Measurements from ENCODE around the gene RXRA.

The RXRA gene

DNA sequence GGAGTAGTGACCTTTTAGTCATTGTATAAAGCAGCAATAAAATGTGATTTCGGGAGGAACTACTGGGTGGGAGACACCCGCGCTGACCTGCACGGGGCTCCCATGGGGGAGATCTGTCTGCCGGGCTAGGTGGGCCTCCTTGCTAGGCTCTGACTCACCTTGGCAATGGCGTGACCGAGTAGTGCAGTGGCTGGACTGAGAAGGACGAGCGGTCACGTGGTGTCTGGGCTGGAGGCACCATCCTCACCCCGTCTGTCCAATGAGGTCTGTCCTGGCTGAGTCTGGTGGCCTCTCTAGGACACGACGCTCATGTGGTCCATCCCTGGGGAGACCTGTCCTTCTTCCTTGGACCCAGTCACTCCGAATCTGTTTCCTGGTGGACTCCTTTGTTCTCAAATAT is 151.7 kb downstream of the RXRA start:
- no peak for DNase-seq

DNA sequence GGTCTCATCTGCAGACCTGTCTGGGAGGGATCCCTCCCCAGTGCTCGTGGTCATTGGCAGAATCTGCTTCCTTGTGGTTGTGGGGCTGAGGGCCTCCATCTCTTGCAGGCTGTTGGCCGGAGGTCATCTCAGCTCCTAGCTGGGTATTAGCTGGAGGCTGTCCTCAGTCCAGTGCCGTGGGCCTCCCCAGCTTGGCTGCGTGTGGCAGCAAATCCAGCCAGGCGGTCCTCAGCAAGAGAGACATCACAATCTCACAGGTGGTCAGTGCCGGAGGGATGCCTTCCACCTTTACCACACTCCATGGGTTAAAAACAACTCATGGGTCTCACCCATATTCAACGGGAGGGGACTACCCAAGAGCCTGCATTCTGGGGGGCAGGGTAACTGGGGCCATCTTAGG is 155.5 kb downstream of the RXRA start:
- DNase-seq, result no peak

- DNase-seq, result no peak
These were observed 156.0 kb downstream of the RXRA start for GRCh38 chr9:134482226-134482625.

DNA sequence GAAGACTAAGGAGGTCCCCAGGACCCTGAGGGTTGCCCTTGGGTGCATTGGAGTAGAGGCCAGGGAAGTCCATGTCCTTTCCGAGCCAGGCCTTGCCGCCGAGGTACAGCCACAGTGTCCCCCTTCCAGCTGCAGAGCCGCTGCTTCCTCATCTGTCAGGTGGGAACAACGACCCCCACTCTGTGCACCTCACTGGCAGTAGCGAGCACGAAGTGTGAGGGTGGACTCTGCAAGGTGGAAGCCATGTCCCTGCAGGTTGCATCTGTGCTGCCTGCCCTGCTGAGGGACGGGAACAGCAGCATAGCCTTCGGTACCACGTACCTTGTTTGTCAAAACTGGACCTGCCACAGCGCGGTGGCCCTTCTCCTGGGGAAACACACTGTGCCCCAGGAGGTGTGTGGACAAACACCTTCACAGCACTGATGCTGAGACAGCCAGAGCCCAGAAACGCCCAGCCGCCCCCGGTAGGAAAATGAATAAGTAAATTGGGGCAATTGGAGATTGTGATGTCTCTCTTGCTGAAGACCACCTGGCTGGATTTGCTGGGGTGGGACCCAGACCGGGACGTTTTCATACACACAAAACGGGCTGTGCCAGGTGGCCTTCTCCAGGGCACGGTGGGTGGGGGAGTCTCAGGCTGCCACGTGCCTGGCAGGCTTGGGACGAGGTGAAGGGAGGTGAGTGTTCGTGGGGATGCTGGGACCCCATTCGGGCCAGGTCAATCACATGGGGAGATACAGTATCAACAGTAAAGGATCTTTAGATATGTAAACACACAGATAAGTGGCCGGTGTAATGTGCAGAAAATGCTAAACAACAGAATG is 157.3 kb downstream of the RXRA start:
- no peak for DNase-seq

DNA sequence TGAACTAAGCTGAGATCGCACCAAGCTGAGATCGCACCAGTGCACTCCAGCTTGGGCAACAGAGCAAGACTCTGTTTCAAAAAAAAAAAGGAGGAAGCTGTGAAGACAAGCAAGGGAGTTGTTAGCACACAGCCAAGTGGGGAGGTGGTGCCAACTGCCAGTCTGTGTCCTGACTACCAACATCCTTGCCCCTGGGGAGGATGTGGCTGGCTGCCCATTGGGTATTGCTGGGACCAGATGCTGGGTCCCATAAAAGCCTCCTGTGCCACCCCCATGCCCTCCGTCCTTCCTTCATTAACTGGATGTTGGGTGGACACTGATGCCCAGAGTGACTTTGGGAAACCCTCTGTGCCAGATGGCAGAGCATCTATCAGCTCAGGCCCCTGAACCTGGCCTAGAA is 158.2 kb downstream of the RXRA start:
- no peak for DNase-seq

GRCh38 chr9:134485653-134486052 is 159.4 kb downstream of the RXRA start:
- no peak for DNase-seq

GRCh38 chr9:134486143-134486591 is 159.9 kb downstream of the RXRA start:
- DNase-seq, result no peak

DNA sequence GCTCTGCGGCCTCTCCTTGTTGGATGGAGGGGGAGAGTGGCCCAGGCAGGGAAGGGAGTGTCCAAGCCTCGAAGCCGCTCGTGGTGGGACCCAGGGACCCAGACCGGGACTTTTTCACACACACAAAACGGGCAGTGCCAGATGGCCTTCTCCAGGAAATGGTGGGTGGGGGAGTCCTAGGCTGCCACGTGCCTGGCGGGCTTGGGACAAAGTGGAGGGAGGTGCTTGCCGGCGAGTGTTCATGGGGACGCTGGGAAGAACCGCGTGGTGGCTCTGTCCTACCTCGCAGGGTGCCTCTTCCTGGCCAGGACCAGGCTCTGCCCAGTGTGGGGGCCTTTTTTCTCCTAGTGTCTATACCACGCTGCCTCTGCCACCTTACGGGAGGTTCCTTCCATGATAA is 160.3 kb downstream of the RXRA start:
- DNase-seq, result no peak
